ENCODE measurements around the gene ALDH1A3. TPM values are rescaled to one million over a fixed set of nuclear protein-coding genes. Genes with fewer than 3 reads are reported as not detected.

The ALDH1A3 gene
- total and polyA plus RNA-seq, 4 donors, result 0.79 to 8.4 (median 1.4) TPM

- Histone ChIP-seq H3K27ac (ENCODE audit: low read depth in 1 of 2, low read length in 2 of 2) (no peak overlapping the region), H3K36me3 (ENCODE audit: control insufficient read depth in 4 of 4, insufficient read depth in 3 of 4, low read depth in 1 of 4, low read length in 3 of 4) (no peaks in the 10 kb centered on the region), H3K4me1 (ENCODE audit: control insufficient read depth in 4 of 4, insufficient read depth in 4 of 4, low read length in 3 of 4) (peaks cover 0 to 7% (median 0%) of the 10 kb centered on the region in 4 donors), H3K9me3 (ENCODE audit: control insufficient read depth in 4 of 4, low read length in 3 of 4) (no peaks in the 10 kb centered on the region), H3K9ac (ENCODE audit: low read depth in 1 of 2, low read length in 2 of 2) (no peak overlapping the region), H3K27me3 (ENCODE audit: control insufficient read depth in 4 of 4, insufficient read depth in 4 of 4, low read length in 3 of 4) (peaks cover 0 to 9% (median 0%) of the 10 kb centered on the region in 4 donors), H3K4me3 (ENCODE audit: low read depth in 1 of 3, low read length in 3 of 3) (no peak overlapping the region)
- TF ChIP-seq FOXA2 (IDR thresholded peaks at IDR 0.05) (no peak), EGR1 (IDR thresholded peaks at IDR 0.05; ENCODE audit: low read depth in 2 of 2) (no peak), NR2F2 (IDR thresholded peaks at IDR 0.05) (no peak), SP1 (IDR thresholded peaks at IDR 0.05) (no peak), GABPA (IDR thresholded peaks at IDR 0.05 in 1 of 2, conservative IDR thresholded peaks at IDR 0.05 in 1 of 2) (no peak)
- DNase-seq (ENCODE audit: low spot score), result no peak
- WGBS, result 85% methylated on average over 11 of the region's 11 CpGs
Measured at GRCh38 chr15:100924436-100924835, 44.8 kb downstream of the ALDH1A3 start.

GRCh38 chr15:100925480-100925879 lies 45.8 kb downstream of the ALDH1A3 start:
- DNase-seq (ENCODE audit: low spot score), result no peak
- WGBS, result 68% methylated on average over 8 of the region's 8 CpGs
- no peaks in the 10 kb centered on the region for H3K36me3 ChIP-seq (ENCODE audit: control insufficient read depth in 4 of 4, insufficient read depth in 3 of 4, low read depth in 1 of 4, low read length in 3 of 4)

GRCh38 chr15:100926258-100926657 lies 46.6 kb downstream of the ALDH1A3 start:
- peaks cover 0 to under 1% (median 0%) of the 10 kb centered on the region in 4 donors for H3K27me3 ChIP-seq (ENCODE audit: control insufficient read depth in 4 of 4, insufficient read depth in 4 of 4, low read length in 3 of 4)
- no peak for DNase-seq (ENCODE audit: low spot score)
- no peak overlapping the region for H3K27ac ChIP-seq (ENCODE audit: low read depth in 1 of 2, low read length in 2 of 2)
- H3K36me3 ChIP-seq (ENCODE audit: control insufficient read depth in 4 of 4, insufficient read depth in 3 of 4, low read depth in 1 of 4, low read length in 3 of 4), result no peaks in the 10 kb centered on the region
- no peak overlapping the region for H3K9ac ChIP-seq (ENCODE audit: low read depth in 1 of 2, low read length in 2 of 2)
- TF ChIP-seq EGR1 (IDR thresholded peaks at IDR 0.05; ENCODE audit: low read depth in 2 of 2), result no peak
- TF ChIP-seq ATF3 (IDR thresholded peaks at IDR 0.05), result no peak
- TF ChIP-seq FOXA2 (IDR thresholded peaks at IDR 0.05), result no peak
- TF ChIP-seq HNF4G (IDR thresholded peaks at IDR 0.05), result no peak
- no peak for TF ChIP-seq JUND (IDR thresholded peaks at IDR 0.05)
- TF ChIP-seq MAX (IDR thresholded peaks at IDR 0.05), result no peak
- TF ChIP-seq RXRA (IDR thresholded peaks at IDR 0.05), result no peak
- no peak for TF ChIP-seq YY1 (IDR thresholded peaks at IDR 0.05)
- TF ChIP-seq REST (IDR thresholded peaks at IDR 0.05), result no peak
- WGBS, result 84% methylated on average over 11 of the region's 11 CpGs
- H3K4me1 ChIP-seq (ENCODE audit: control insufficient read depth in 4 of 4, insufficient read depth in 4 of 4, low read length in 3 of 4), result no peaks in the 10 kb centered on the region
- H3K9me3 ChIP-seq (ENCODE audit: control insufficient read depth in 4 of 4, low read length in 3 of 4), result no peaks in the 10 kb centered on the region
- H3K4me3 ChIP-seq (ENCODE audit: low read depth in 1 of 3, low read length in 3 of 3), result no peak overlapping the region

More at GRCh38 chr15:100925480-100925879, 45.8 kb downstream of the ALDH1A3 start:
- no peak for TF ChIP-seq ATF3 (IDR thresholded peaks at IDR 0.05)
- TF ChIP-seq JUND (IDR thresholded peaks at IDR 0.05), result no peak
- no peak for TF ChIP-seq NR2F2 (IDR thresholded peaks at IDR 0.05)
- TF ChIP-seq REST (IDR thresholded peaks at IDR 0.05), result no peak
- TF ChIP-seq EGR1 (IDR thresholded peaks at IDR 0.05; ENCODE audit: low read depth in 2 of 2), result no peak
- no peak for TF ChIP-seq RAD21 (IDR thresholded peaks at IDR 0.05)
- TF ChIP-seq RXRA (IDR thresholded peaks at IDR 0.05), result no peak
- Histone ChIP-seq H3K4me3 (ENCODE audit: low read depth in 1 of 3, low read length in 3 of 3) (no peak overlapping the region), H3K9ac (ENCODE audit: low read depth in 1 of 2, low read length in 2 of 2) (no peak overlapping the region), H3K9me3 (ENCODE audit: control insufficient read depth in 4 of 4, low read length in 3 of 4) (no peaks in the 10 kb centered on the region), H3K4me1 (ENCODE audit: control insufficient read depth in 4 of 4, insufficient read depth in 4 of 4, low read length in 3 of 4) (peaks cover 0 to 2% (median 0%) of the 10 kb centered on the region in 4 donors), H3K27me3 (ENCODE audit: control insufficient read depth in 4 of 4, insufficient read depth in 4 of 4, low read length in 3 of 4) (peaks cover 0 to 5% (median 0%) of the 10 kb centered on the region in 4 donors), H3K27ac (ENCODE audit: low read depth in 1 of 2, low read length in 2 of 2) (no peak overlapping the region)
